ENCODE measurements around the gene DSP.

GRCh38 chr6:7502743-7503142, 38.7 kb upstream of the DSP start:
- TF ChIP-seq POLR2A (IDR thresholded peaks at IDR 0.05) (no peak), CTCF (IDR thresholded peaks at IDR 0.05) (no peak)
